Progenitor cell of endocrine pancreas (in vitro differentiated cells): ENCODE results near the gene KRT75. TPM values are rescaled to one million over a fixed set of nuclear protein-coding genes. Genes with fewer than 3 reads are reported as not detected.
"Not testable (repeated sequence)": the region's sequence is repeated elsewhere in the genome, so short reads cannot be mapped to it uniquely, and the experiment has no call there.

ENCODE experiments used
- DNase-seq: peaks from one replicate; pipeline ENCODE4 v3.0.0; 2021; ENCODE audit warnings: low spot score; ENCODE audit not compliant: unreplicated experiment
- H3K27ac Mint-ChIP-seq: 2 replicates; pipeline ENCODE4 v1.8.0; 2021; ENCODE audit warnings: mild to moderate bottlenecking, moderate library complexity, mixed read lengths
- H3K27me3 Mint-ChIP-seq: 2 replicates; pipeline ENCODE4 v1.8.0; 2021; ENCODE audit warnings: mixed read lengths
- H3K36me3 Mint-ChIP-seq: 2 replicates; pipeline ENCODE4 v1.8.0; 2022; ENCODE audit warnings: mixed read lengths; ENCODE audit not compliant: insufficient read depth
- H3K4me1 Mint-ChIP-seq: 2 replicates; pipeline ENCODE4 v1.8.0; 2021; ENCODE audit warnings: low read depth, mixed read lengths
- H3K4me3 Mint-ChIP-seq: 2 replicates; pipeline ENCODE4 v1.8.0; 2021; ENCODE audit warnings: low read depth, mild to moderate bottlenecking, moderate library complexity, mixed read lengths
- H3K9me3 Mint-ChIP-seq: 2 replicates; pipeline ENCODE4 v1.8.0; 2021; ENCODE audit warnings: low read depth, mixed read lengths
- CTCF ChIP-seq: fragments of 200-600 bp; sonication (generic); IDR thresholded peaks from one replicate; pipeline ENCODE4 v1.5.0; 2021; ENCODE audit warnings: antibody characterized with exemption, mild to moderate bottlenecking; ENCODE audit not compliant: unreplicated experiment
- total RNA-seq: library from RNA; stranded (reverse); gene quantifications from 2 replicates; pipeline ENCODE4 v1.2.1, GENCODE V29; 2021

Gene KRT75
- total RNA-seq, 1 donor from 2014 or later: not detected

GRCh38 chr12:52415870-52416750 is 18.1 kb downstream of the KRT75 start:
- Mint-ChIP-seq H3K9me3 (no peaks in the 10 kb centered on the region), H3K4me3 (no peak overlapping the region), H3K27me3 (peaks cover 36% of the 10 kb centered on the region), H3K36me3 (no peaks in the 10 kb centered on the region), H3K4me1 (peaks cover 10% of the 10 kb centered on the region), H3K27ac (no peak overlapping the region)
- no peak for DNase-seq
- TF ChIP-seq CTCF: no peak

GRCh38 chr12:52414936-52415335 is 19.2 kb downstream of the KRT75 start:
- TF ChIP-seq CTCF: no peak
- Mint-ChIP-seq H3K4me1 (peaks cover 16% of the 10 kb centered on the region), H3K9me3 (no peaks in the 10 kb centered on the region), H3K4me3 (no peak overlapping the region), H3K36me3 (no peaks in the 10 kb centered on the region), H3K27ac (no peak overlapping the region), H3K27me3 (peaks cover 31% of the 10 kb centered on the region)
- DNase-seq: no peak

- no peak for TF ChIP-seq CTCF
- H3K9me3 Mint-ChIP-seq: no peaks in the 10 kb centered on the region
- H3K27me3 Mint-ChIP-seq: peaks cover 26% of the 10 kb centered on the region
- H3K36me3 Mint-ChIP-seq: no peaks in the 10 kb centered on the region
- H3K4me1 Mint-ChIP-seq: peaks cover 16% of the 10 kb centered on the region
- no peak overlapping the region for H3K27ac Mint-ChIP-seq
- no peak overlapping the region for H3K4me3 Mint-ChIP-seq
- no peak for DNase-seq
Measured at GRCh38 chr12:52413782-52414345, 20.3 kb downstream of the KRT75 start.

GRCh38 chr12:52413202-52413601 is 21.0 kb downstream of the KRT75 start:
- no peak overlapping the region for H3K4me3 Mint-ChIP-seq
- no peak for TF ChIP-seq CTCF
- H3K4me1 Mint-ChIP-seq: peaks cover 18% of the 10 kb centered on the region
- peaks cover 3% of the 10 kb centered on the region for H3K9me3 Mint-ChIP-seq
- no peak overlapping the region for H3K27ac Mint-ChIP-seq
- peaks cover 29% of the 10 kb centered on the region for H3K27me3 Mint-ChIP-seq
- DNase-seq: no peak
- peaks cover 2% of the 10 kb centered on the region for H3K36me3 Mint-ChIP-seq

- H3K4me3 Mint-ChIP-seq: no peak overlapping the region
- no peak for DNase-seq
- H3K4me1 Mint-ChIP-seq: peaks cover 18% of the 10 kb centered on the region
- H3K9me3 Mint-ChIP-seq: peaks cover 3% of the 10 kb centered on the region
- no peak for TF ChIP-seq CTCF
- no peak overlapping the region for H3K27ac Mint-ChIP-seq
- peaks cover 23% of the 10 kb centered on the region for H3K27me3 Mint-ChIP-seq
- peaks cover 2% of the 10 kb centered on the region for H3K36me3 Mint-ChIP-seq
Measured at GRCh38 chr12:52411815-52412214, 22.4 kb downstream of the KRT75 start.

- Mint-ChIP-seq H3K4me1 (peaks cover 18% of the 10 kb centered on the region), H3K27me3 (peaks cover 18% of the 10 kb centered on the region), H3K27ac (peak overlapping the region; percentile 68)
- not testable (repeated sequence) for H3K9me3 Mint-ChIP-seq, H3K36me3 Mint-ChIP-seq, H3K4me3 Mint-ChIP-seq, DNase-seq
Measured at GRCh38 chr12:52410589-52411248, 23.5 kb downstream of the KRT75 start.
